Uterus (tissue), 2 donors: Measurements from ENCODE around the gene HTR1E.
"Not testable (repeated sequence)": the region's sequence is repeated elsewhere in the genome, so short reads cannot be mapped to it uniquely, and the experiment has no call there.

Source experiments
- CTCF ChIP-seq, 4 experiments: fragments of 200-600 bp in 2 of 4; fragments of 450-650 bp in 2 of 4; sonication (generic) in 2 of 4; IDR thresholded peaks; one replicate each; pipeline ENCODE4 v1.5.1; 2016 to 2019; ENCODE audit warnings: antibody characterized with exemption in 4 of 4, mild to moderate bottlenecking in 2 of 4, moderate library complexity in 1 of 4
- POLR2A ChIP-seq, 2 donors: fragments of 450-650 bp; IDR thresholded peaks; one replicate each; pipeline ENCODE4 v1.6.1; 2016; ENCODE audit warnings: antibody characterized with exemption in 2 of 2, mild to moderate bottlenecking in 1 of 2, moderate library complexity in 1 of 2

- not testable (repeated sequence) for TF ChIP-seq CTCF, POLR2A (IDR thresholded peaks at IDR 0.05)
These were observed 69.2 kb downstream of the HTR1E start for GRCh38 chr6:87006541-87006940.
